Cerebellar nuclear complex (tissue), 1 donor: ENCODE results near the gene GBP2.
"Not testable (repeated sequence)": the region's sequence is repeated elsewhere in the genome, so short reads cannot be mapped to it uniquely, and the experiment has no call there.

Source experiments
- DNase-seq, 2 experiments: peaks; one replicate each; lab custom pipeline; 2025; lab: John Stamatoyannopoulos, UW

The GBP2 gene

DNA sequence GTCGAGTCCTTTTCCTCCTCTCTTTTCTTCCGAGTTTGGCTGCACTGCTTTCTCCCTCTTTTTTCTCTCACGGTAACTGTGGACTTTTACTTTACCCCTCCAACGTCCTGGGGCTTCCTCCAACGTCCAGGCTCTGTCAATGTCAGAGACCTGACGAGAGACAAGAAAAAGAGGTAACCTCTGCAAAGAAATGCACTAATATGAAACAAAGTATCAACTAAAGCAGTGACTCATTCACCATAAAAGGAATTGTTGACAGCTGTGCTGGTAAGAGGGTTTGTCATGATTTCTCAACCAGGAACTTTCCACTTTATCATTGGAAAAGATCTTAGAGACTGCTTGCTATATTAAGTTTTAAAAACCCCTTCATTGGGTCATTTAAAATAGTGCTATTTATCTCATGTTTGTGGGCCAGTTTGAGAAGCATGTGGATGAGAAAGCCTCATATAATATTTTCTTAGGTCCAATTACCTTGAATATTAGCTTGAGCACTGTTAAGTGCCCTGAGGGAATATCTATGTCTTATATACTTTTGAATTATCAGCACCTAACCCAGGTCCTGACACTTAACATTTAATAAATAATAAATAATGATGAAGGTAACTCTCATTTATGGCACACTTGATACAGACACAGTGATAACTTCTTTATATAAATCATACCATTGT is at the start of gene GBP2:
Gene GBP2 (minus strand): TSS at position 202 of the 668 bp plus-strand sequence. CDS start 4,148 bp downstream, outside the sequence.
- no peak for DNase-seq

DNA sequence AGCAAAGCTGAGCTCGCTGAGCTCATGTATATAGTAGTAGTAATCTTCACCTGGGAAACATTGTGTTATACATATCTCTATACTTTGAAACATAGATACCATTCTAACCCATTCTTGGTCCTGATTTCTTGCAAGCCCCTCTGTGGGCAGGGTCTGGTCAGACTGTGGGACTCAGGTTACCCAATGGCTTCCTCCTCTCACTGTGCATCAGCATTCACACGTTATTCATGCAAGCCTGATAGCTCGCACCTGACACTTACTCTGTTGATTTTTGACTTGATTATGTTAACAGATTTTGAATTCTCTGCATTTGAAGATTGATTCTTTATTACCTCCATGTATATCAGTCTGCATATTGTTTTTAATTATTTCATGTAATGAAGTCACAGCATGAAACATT is 48.6 kb upstream of the GBP2 start:
- DNase-seq = no peak

- no peak for DNase-seq
Observed at GRCh38 chr1:89172468-89173143, 46.7 kb upstream of the GBP2 start.

DNA sequence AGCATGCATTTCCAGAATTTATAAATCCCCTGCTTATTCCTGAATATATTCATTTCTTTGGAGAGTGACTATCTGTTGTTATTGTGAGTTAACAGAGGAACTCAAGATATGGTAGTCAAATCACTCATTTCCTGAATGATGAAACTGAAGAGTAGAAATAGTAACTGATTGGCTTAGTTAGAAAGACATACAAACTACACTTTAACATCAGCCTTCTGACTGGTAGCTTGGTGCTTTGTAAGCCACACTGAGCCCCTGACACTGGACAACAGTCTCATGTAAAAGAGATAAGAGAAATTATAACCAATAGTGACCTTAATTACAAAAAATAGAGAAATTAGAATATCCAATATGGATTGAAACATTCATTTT is 45.1 kb upstream of the GBP2 start:
- DNase-seq = no peak

GRCh38 chr1:89170170-89171066 is 44.5 kb upstream of the GBP2 start:
- no peak for DNase-seq

GRCh38 chr1:89169166-89169565 is 43.3 kb upstream of the GBP2 start:
- no peak for DNase-seq

DNA sequence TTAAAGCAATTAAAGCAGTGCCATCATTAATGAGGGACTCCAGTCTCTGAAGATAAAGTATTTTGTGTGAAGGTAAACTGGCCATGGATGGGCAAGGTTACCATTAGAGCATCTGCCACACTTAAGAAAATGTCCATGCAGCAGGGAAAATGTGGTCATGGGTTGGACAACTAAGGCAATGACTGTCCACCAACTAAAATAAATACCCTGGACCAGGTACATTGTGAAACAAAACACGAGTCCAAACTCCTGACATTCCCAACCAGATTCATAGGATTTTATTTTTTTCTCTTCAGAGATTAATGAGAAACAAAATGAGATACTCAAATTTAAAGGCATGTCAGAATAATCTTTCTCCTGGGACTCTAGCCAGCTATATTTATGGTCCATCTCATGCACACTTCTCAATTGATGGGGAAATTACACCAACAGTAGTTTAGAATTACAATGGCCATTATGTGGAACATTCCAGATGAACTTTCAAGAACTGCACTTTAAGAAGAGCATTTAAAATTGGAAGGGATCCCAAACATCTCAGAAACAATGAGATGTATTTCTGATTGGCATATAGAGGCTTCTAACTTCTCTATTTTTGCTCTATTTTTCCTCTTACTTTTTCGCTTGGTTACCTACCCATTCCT is 41.8 kb upstream of the GBP2 start:
- DNase-seq = no peak

DNA sequence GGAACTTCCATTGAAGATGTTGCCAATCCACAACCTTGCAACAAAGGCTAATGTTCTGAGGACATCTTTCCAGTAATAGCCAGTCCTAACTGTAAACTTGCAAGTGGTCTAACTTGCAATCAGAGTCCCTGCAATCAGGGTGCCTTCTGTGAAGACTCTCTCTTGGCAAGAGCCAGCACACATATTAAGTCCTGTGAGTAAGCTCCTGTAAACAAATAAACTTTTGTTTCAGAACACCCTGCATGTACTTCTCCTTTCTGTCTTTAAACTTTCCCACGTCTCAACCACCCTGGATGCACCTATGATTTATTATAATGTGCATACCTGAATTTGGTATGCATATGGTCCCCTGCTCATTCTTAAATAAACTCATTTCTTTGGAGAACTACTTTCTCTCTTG is 40.8 kb upstream of the GBP2 start:
- DNase-seq = no peak

- no peak for DNase-seq
Observed at GRCh38 chr1:89165811-89166210, 39.9 kb upstream of the GBP2 start.

GRCh38 chr1:89151047-89151446 is 25.1 kb upstream of the GBP2 start:
- DNase-seq = no peak

DNA sequence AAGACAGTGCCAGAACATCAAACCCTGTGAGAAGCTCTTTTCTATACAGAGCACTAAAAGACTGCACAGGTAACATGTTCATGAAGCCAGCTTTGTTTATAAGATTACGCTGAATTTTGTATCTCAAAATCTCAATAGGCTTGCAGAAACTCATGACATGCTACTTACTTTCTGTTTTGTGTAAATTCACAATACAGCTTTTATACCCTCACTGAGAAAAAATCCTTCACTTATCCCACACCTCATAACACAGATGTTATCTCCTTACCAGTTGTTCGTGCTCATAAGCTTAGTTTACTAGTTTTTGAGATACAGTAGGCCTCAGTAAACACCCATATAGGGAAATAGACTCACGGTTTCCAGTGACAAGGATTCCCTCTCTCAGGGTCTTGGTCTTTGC is 24.1 kb upstream of the GBP2 start:
- no peak for DNase-seq

DNA sequence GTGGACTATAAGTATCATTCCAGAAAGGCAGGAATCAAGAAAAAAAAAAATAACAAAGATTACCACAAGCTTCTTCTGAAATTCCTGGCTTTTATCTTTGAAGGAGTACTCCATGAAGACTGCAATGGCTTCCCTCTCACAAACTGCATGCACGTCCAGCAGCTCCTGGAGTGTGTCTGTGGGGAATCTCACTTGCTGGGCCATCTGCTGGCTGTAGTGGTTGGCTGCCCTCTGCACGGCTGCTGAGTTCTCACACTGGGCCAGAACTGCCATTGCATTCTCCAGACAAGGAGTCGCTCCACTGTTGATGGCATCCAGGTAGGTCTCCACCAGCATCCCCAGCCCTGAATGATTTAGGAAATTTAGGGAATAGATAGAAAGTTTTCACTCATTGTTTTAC is 23.3 kb upstream of the GBP2 start:
- DNase-seq = no peak

- no peak for DNase-seq
Observed at GRCh38 chr1:89147678-89148658, 22.1 kb upstream of the GBP2 start.

DNA sequence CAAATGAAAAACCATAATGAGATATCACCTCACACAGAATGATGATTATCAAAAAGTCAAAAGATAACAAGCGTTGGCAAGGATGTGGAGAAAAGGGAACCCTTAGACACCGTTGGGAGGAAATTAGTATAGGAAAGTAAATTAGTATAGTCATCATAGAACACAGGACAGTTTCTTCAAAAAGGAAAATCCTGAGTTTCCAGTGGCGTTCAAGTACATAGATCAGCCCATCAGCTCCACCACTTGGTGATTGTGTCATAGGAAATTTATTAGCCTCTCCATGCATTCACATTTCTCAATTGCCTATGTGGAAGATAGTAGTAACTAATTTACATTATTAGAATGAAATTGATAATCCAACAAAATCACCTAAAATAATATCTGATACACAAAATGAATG is 20.8 kb upstream of the GBP2 start:
- no peak for DNase-seq

DNA sequence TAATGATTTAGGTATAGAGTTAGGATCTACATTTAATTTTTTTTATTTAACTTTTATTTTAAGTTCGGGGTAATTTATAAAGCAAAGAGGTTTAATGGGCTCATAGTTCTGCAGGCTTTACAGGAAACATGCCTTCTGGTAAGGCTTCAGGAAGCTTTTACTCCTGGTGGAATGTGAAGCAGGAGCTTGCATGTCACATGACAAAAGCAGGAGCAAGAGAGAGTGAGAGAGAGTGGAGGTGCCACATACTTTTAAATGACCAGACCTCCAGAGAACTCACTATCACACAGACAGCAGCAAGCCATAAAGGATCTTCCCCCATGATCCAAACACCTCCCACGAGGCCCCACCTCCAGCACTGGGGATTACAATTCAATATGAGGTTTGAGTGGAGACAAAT is 17.6 kb upstream of the GBP2 start:
- no peak for DNase-seq

GRCh38 chr1:89142160-89142559 is 16.2 kb upstream of the GBP2 start:
- no peak for DNase-seq

DNA sequence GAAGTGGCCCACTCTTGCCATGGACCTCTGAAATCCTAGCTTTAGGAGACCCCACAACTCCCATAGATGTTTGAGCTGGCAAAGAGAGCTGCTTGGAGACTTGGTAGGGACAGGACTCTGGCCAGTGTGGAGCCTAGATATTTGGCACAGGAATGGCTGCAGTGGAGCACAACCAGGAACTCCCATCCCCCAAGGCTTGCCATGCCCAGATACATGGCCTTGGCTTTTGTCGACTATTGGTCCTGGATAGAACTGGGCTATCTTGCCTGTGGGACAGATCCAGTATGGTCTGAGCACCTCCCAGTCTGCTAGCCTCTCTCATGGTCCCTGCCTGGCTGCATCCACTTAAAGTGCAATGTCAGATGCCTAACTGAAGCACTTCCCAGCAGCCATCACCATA is 7.8 kb upstream of the GBP2 start:
- no peak for DNase-seq

- DNase-seq = no peak
Observed at GRCh38 chr1:89130716-89131115, 4.8 kb upstream of the GBP2 start.

DNA sequence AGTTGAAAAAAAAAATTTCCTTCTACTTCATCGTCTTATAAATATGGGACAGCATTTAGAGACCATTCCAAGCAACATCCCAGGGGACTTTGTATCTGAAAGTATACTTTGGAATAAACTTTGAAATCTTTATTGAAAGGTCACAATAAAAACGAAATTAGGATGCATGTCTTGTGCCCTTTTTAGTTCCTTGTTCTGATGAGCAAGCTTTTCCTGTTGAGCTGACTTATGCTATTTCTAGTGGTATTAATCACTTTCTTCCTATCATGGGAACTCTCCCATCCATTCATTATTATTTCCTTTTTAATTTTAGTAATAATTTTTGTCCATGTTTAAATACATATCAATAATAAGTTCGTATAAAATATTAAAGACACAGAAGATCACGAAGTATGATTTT is 4.0 kb upstream of the GBP2 start:
- no peak for DNase-seq

DNA sequence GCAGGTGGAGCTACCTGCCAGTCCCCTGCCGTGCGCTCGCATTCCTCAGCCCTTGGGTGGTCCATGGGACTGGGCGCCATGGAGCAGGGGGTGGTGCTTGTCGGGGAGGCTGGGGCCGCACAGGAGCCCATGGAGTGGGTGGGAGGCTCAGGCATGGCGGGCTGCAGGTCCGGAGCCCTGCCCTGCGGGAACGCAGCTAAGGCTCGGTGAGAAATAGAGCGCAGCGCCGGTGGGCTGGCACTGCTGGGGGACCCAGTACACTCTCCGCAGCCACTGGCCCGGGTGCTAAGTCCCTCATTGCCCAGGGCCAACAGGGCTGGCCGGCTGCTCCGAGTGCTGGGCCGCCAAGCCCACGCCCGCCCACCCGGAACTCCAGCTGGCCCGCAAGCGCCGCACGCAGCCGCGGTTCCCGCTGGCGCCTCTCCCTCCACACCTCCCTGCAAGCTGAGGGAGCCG is 2.1 kb upstream of the GBP2 start:
- DNase-seq = not testable (repeated sequence)
